Lung (tissue), 12 donors: ENCODE data around the gene GPAM. TPM values are rescaled to one million over a fixed set of nuclear protein-coding genes. Genes with fewer than 3 reads are reported as not detected.

Source experiments
- ATAC-seq: fragments of 200-7000 bp; cut with Tn5 transposase; one replicate; pipeline ENCODE4 v1.9.1; 2020; ENCODE audit warnings: moderate number of reproducible peaks; ENCODE audit not compliant: insufficient read depth, low FRiP score
- DNase-seq, 3 donors: peaks; one replicate each; pipeline ENCODE4 v3.0.0-alpha.2; 2013 to 2017
- H3K27ac ChIP-seq, 2 donors: one replicate each; pipeline ENCODE4 v1.5.1; 2013; ENCODE audit warnings: mild to moderate bottlenecking in 2 of 2, moderate library complexity in 2 of 2, control low read depth in 1 of 2, inconsistent platforms in 1 of 2, low read depth in 1 of 2, low read length in 1 of 2
- H3K27me3 ChIP-seq, 3 donors: one replicate each; pipeline ENCODE4 v1.5.1; 2013; ENCODE audit warnings: low read length in 2 of 3; ENCODE audit not compliant: control insufficient read depth in 3 of 3, insufficient read depth in 3 of 3
- H3K36me3 ChIP-seq, 4 donors: one replicate each; pipeline ENCODE4 v1.5.1; 2013; ENCODE audit warnings: low read length in 4 of 4, mild to moderate bottlenecking in 1 of 4, moderate library complexity in 1 of 4; ENCODE audit not compliant: control insufficient read depth in 4 of 4, insufficient read depth in 4 of 4
- H3K4me1 ChIP-seq, 5 donors: one replicate each; pipeline ENCODE4 v1.5.1; 2013; ENCODE audit warnings: low read length in 5 of 5, mild to moderate bottlenecking in 2 of 5, moderate library complexity in 1 of 5; ENCODE audit not compliant: control insufficient read depth in 5 of 5, insufficient read depth in 5 of 5
- H3K4me3 ChIP-seq: one replicate; pipeline ENCODE4 v1.5.1; 2013; ENCODE audit warnings: mild to moderate bottlenecking, control low read depth, moderate library complexity
- H3K9ac ChIP-seq, 2 donors: one replicate each; pipeline ENCODE4 v1.5.1; 2013; ENCODE audit warnings: low read length in 2 of 2, control low read depth in 1 of 2; ENCODE audit not compliant: insufficient read depth in 1 of 2
- H3K9me3 ChIP-seq, 4 donors: one replicate each; pipeline ENCODE4 v1.5.1; 2013; ENCODE audit warnings: low read length in 3 of 4, mild to moderate bottlenecking in 1 of 4, moderate library complexity in 1 of 4; ENCODE audit not compliant: control insufficient read depth in 4 of 4, insufficient read depth in 3 of 4
- CTCF ChIP-seq: IDR thresholded peaks from 2 replicates; pipeline ENCODE4 v1.5.1; 2012; ENCODE audit warnings: mild to moderate bottlenecking; ENCODE audit errors: control extremely low read depth, extremely low read depth
- WGBS, 2 donors: extraction: QIAGEN DNeasy Blood & Tissue Kit; methylation state at CpG; one replicate each; pipeline ENCODE4 v1.1.7; 2013; 5-methylcytosine and 5-hydroxymethylcytosine counted together
- polyA plus RNA-seq, 2 donors: library from polyadenylated mRNA; stranded (reverse); fragments of 200-250 nt; gene quantifications; one replicate each; pipeline ENCODE4 v1.2.1, GENCODE V29; 2013
- total RNA-seq, 2 donors: library from RNA; depleted of rRNA in 1 of 2; stranded (reverse); fragments of >200 nt in 1 of 2; gene quantifications; one replicate each; pipeline ENCODE4 v1.2.1, GENCODE V29; 2014 to 2021
- donor health status: control.
- donor health status: control.
- donor health status: Bipolar disorder and iron deficiency.
- donor health status: healthy.
- donor health status: DM: yes; HTN: yes; CAD: no.

The GPAM gene
- total and polyA plus RNA-seq, 4 donors: 2.7 to 21.8 (median 8.9) TPM

DNA sequence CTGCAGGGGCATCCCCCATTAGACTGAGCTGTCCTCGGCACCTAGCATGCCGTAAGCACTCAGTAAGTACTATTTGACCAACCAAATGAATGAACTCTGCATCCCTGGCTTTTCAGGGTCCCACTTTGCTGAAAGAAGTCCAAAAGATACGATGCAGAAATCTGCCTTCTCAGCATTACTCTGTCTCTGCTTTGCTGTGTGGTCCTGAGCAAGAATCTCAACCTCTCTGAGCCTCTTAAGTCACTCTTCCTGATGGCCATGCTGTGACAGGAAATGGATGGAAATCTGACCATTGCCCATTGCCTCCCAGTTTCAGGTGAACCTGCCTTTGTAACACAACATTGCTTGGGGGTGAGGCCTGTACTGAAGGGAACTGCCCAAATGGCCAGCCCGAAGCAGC is 48.0 kb downstream of the GPAM start:
- no peak overlapping the region for H3K9ac ChIP-seq
- no peak overlapping the region for H3K4me3 ChIP-seq
- no peaks in the 10 kb centered on the region for H3K4me1 ChIP-seq
- no peak for ATAC-seq
- H3K27ac ChIP-seq: no peak overlapping the region
- DNase-seq: no peak
- no peaks in the 10 kb centered on the region for H3K36me3 ChIP-seq
- 89 to 90% methylated on average over 4 of the region's 4 CpGs for WGBS, 2 donors
- H3K9me3 ChIP-seq: no peaks in the 10 kb centered on the region
- no peaks in the 10 kb centered on the region for H3K27me3 ChIP-seq
- no peak for TF ChIP-seq CTCF

DNA sequence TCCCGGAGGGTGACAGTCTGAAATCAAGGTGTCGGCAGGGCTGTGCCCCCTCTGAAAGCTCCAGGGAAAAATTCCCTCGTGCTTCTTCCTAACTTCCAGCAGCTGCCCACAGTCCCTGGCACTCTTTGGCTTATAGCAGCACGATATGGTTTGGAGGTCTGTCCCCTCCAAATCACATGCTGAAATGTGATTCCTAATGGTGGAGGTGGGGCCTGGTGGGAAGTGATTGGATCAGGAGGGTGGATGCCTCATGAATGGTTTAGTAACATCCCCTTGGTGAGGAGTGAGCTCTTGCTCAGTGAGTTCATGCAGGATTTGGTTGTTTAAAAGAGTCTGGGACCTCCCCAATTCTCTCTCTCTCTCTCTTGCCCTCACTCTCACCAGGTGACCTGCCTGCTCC is 51.1 kb downstream of the GPAM start:
- DNase-seq (no peak), ATAC-seq (no peak)
- H3K4me1 ChIP-seq: no peaks in the 10 kb centered on the region
- no peaks in the 10 kb centered on the region for H3K9me3 ChIP-seq
- no peak overlapping the region for H3K27ac ChIP-seq
- WGBS, 2 donors: 71 to 75% methylated on average over 4 of the region's 4 CpGs
- no peak overlapping the region for H3K9ac ChIP-seq
- H3K36me3 ChIP-seq: no peaks in the 10 kb centered on the region
- H3K4me3 ChIP-seq: no peak overlapping the region
- no peak for TF ChIP-seq CTCF
- H3K27me3 ChIP-seq: no peaks in the 10 kb centered on the region

- no peaks in the 10 kb centered on the region for H3K9me3 ChIP-seq
- no peak overlapping the region for H3K4me3 ChIP-seq
- H3K36me3 ChIP-seq: no peaks in the 10 kb centered on the region
- no peak overlapping the region for H3K9ac ChIP-seq
- H3K27me3 ChIP-seq: no peaks in the 10 kb centered on the region
- WGBS, 2 donors: 79 to 80% methylated on average over 3 of the region's 3 CpGs
- DNase-seq (no peak), ATAC-seq (no peak)
- no peaks in the 10 kb centered on the region for H3K4me1 ChIP-seq
- TF ChIP-seq CTCF: no peak
- H3K27ac ChIP-seq: no peak overlapping the region
Observed at GRCh38 chr10:112131996-112132395, 51.6 kb downstream of the GPAM start.

DNA sequence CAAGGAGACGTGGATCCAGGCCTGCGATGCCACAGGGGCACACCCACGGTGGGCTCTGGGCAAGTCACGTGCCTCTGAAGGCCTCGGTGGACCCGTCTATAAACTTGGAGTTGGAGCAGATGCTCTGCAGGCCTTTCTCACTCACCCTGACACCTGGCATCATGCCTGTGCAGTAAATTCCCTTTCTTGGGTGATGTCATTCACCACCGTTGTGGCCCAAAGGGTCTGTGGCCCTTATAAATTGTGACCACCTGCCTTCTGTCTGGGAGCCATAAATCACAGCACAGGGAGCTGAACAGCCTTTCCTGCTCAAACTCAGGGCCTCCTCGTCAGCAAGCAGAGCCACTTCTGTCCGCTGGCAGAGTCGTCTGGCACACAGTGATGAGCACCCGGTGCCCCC is 52.2 kb downstream of the GPAM start:
- Histone ChIP-seq H3K4me1 (no peaks in the 10 kb centered on the region), H3K27me3 (no peaks in the 10 kb centered on the region), H3K9me3 (no peaks in the 10 kb centered on the region), H3K27ac (no peak overlapping the region), H3K4me3 (no peak overlapping the region), H3K36me3 (no peaks in the 10 kb centered on the region), H3K9ac (no peak overlapping the region)
- WGBS, 2 donors: 71 to 78% methylated on average over 11 of the region's 11 CpGs
- no peak for TF ChIP-seq CTCF
- DNase-seq (no peak), ATAC-seq (no peak)
